GM12801 (cell line): ENCODE data around the gene CABP7.

ENCODE experiments used
- CTCF ChIP-seq: IDR thresholded peaks from one replicate; pipeline ENCODE4 v1.5.1; 2011; ENCODE audit warnings: control low read depth; ENCODE audit not compliant: insufficient read length; ENCODE audit errors: extremely low read depth

The CABP7 gene

GRCh38 chr22:29726106-29726505, 6.3 kb downstream of the CABP7 start:
- TF ChIP-seq CTCF, result no peak

- TF ChIP-seq CTCF, result no peak
Observed at GRCh38 chr22:29726512-29727130, 6.8 kb downstream of the CABP7 start.

- no peak for TF ChIP-seq CTCF
Observed at GRCh38 chr22:29727131-29727523, 7.3 kb downstream of the CABP7 start.

- no peak for TF ChIP-seq CTCF
Observed at GRCh38 chr22:29729161-29729560, 9.4 kb downstream of the CABP7 start.

GRCh38 chr22:29731058-29731850, 11.5 kb downstream of the CABP7 start:
- TF ChIP-seq CTCF, result no peak

GRCh38 chr22:29732883-29733282, 13.1 kb downstream of the CABP7 start:
- no peak for TF ChIP-seq CTCF

GRCh38 chr22:29733362-29734201, 13.8 kb downstream of the CABP7 start:
- TF ChIP-seq CTCF, result no peak
